Measurements from ENCODE around the gene KPNA1. TPM values are rescaled to one million over a fixed set of nuclear protein-coding genes. Genes with fewer than 3 reads are reported as not detected.

KPNA1 gene
- total and polyA plus RNA-seq, 2 experiments from 2014 or later, result 19.8 to 30.1 TPM

DNA sequence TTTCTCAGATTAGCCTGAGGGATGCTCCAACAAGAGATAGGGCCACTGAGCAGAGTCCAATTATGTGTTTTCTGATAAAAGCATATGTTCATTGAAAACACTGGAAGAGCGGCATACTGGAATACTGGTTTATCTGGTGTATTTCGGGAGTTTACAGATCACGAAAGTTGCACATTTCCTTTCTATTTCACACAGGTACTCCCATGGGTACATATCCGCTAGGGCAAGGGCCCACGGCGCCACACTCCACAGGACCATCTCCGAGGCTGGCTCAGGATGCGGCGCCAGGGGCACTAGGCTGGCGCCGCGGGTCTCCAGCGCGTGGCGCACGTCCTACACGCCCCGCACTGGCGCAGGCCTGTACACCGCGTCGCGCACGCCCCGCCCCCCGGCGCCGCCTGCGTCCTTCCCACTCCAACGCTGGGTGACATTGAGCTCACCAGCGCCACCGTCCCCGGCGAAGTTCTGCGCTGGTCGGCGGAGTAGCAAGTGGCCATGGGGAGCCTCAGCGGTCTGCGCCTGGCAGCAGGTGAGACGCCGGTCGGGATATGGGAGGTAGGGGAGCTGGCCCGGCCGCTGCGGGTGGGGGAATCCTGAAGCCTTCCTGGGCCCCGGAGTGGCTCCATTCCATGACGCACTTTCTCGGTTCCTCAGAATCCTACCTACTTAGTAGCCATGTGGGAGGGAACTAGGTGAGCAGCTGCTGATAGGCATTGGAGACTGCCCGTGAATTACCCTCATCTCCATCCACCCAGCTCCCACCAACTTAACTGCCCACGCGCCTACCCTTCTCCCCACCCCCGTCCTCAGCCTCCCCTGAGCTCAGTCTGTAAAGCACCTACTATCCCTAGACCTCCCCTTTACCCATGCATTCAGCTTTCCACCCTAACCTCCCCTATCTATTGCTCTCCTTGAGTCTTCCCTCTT is 130.7 kb downstream of the KPNA1 start, which contains the start of gene FAM162A:
TSS of gene FAM162A (plus strand) at position 412 of the 927 bp plus-strand sequence. CDS start at position 496, 84 bp downstream.
- DNase-seq (ENCODE audit: low spot score), result peak; percentile 96
- TF ChIP-seq EZH2 (IDR thresholded peaks at IDR 0.05; ENCODE audit: low read depth, unreplicated experiment), result no peak
- TF ChIP-seq, protein P1, sequence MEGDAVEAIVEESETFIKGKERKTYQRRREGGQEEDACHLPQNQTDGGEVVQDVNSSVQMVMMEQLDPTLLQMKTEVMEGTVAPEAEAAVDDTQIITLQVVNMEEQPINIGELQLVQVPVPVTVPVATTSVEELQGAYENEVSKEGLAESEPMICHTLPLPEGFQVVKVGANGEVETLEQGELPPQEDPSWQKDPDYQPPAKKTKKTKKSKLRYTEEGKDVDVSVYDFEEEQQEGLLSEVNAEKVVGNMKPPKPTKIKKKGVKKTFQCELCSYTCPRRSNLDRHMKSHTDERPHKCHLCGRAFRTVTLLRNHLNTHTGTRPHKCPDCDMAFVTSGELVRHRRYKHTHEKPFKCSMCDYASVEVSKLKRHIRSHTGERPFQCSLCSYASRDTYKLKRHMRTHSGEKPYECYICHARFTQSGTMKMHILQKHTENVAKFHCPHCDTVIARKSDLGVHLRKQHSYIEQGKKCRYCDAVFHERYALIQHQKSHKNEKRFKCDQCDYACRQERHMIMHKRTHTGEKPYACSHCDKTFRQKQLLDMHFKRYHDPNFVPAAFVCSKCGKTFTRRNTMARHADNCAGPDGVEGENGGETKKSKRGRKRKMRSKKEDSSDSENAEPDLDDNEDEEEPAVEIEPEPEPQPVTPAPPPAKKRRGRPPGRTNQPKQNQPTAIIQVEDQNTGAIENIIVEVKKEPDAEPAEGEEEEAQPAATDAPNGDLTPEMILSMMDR (conservative IDR thresholded peaks at IDR 0.05; ENCODE audit: low read depth in 2 of 2), result peak; percentile 48 to 77
- TF ChIP-seq CREB1 (CRISPR knock-in tag; IDR thresholded peaks at IDR 0.05; ENCODE audit: low read depth), result peak; percentile 82
- peak; percentile 86 for TF ChIP-seq POLR2AphosphoS5 (IDR thresholded peaks at IDR 0.05; ENCODE audit: low read depth)
- no peaks in the 10 kb centered on the region; the same call in 1 of the 2 replicates for H4K20me1 ChIP-seq (replicated peaks; ENCODE audit: insufficient read depth)
- H3K27me3 ChIP-seq (ENCODE audit: insufficient read depth), result no peaks in the 10 kb centered on the region
- H3K4me2 ChIP-seq, result peak within 1 kb of the TSS; percentile 96
- no peaks in the 10 kb centered on the region for H3K9me3 Mint-ChIP-seq
- H3K27ac ChIP-seq (ENCODE audit: low read depth), result peak within 1 kb of the TSS; percentile 79
- peaks cover 56% of the 10 kb centered on the region for H3K79me2 ChIP-seq (replicated peaks; ENCODE audit: insufficient read depth)
- peak within 1 kb of the TSS; percentile 80 for H3K4me3 ChIP-seq
- H3K27ac Mint-ChIP-seq, result peak within 1 kb of the TSS; percentile 96
- no peaks in the 10 kb centered on the region for H3F3A ChIP-seq (replicated peaks; ENCODE audit: low read depth)
- peak within 1 kb of the TSS; percentile 88 for H2AFZ ChIP-seq
- H3K27me3 Mint-ChIP-seq (ENCODE audit: insufficient read depth, low read depth, poor library complexity), result peaks cover 4% of the 10 kb centered on the region
- peaks cover 13% of the 10 kb centered on the region; the same call in 2 of the 3 replicates for H3K4me1 Mint-ChIP-seq
- peak within 1 kb of the TSS; percentile 98 for H3K4me3 Mint-ChIP-seq
- H3K9me2 ChIP-seq (ENCODE audit: insufficient read depth), result no peaks in the 10 kb centered on the region
- peaks cover 3% of the 10 kb centered on the region; the same call in 1 of the 3 replicates for H3K36me3 Mint-ChIP-seq (ENCODE audit: low read depth)
- peaks cover 21% of the 10 kb centered on the region for H3K4me1 ChIP-seq (ENCODE audit: insufficient read depth)
- H3K36me3 ChIP-seq (ENCODE audit: insufficient read depth), result no peaks in the 10 kb centered on the region
- ATAC-seq, result peak; percentile 90

DNA sequence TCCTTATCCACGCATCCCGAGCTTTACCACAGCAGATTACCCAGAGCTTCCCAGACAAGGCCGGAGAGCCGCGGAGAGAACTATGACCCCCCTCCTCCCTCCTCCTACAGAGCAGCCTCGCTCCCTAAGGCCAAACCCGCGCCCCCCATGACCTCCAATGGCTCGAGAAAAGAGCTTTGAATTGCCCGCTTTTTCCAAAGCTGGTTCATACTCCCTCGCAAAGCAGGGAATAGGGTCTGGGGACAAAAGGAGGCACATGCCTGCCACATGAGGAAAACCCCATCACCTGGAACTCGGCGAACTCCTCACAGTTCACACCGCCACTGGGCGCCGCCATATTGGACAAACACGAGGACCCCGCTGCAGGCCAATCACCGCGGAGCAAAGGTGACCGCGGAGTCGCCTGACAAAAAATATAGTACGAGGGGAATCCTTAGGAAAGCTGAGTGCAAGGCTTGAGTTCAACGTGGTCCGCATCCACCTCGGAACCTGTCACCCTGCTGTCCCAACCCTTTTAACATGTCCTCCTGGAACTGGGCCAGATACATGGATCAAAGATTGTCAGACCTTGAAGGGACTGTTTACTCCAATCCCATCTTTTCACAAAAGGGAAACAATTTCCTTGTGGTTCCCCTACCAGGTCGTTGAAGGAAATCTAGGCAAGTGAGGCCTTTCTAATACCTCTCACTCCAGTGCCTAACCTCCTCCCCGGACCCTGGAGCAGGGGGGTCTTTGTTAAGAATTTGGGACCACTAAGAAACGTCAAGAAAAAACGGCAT is 131.7 kb downstream of the KPNA1 start, which contains the start of gene MIX23:
TSS of gene MIX23 (minus strand) at position 344 of the 779 bp plus-strand sequence. CDS start at position 337, 7 bp downstream.
- Histone ChIP-seq H3K4me3 (peak within 1 kb of the TSS; percentile 80), H3K4me1 (ENCODE audit: insufficient read depth) (peaks cover 21% of the 10 kb centered on the region), H3K4me2 (peak within 1 kb of the TSS; percentile 96), H3K9me2 (ENCODE audit: insufficient read depth) (no peaks in the 10 kb centered on the region), H2AFZ (peak within 1 kb of the TSS; percentile 88), H3K79me2 (replicated peaks; ENCODE audit: insufficient read depth) (peaks cover 63% of the 10 kb centered on the region), H3F3A (replicated peaks; ENCODE audit: low read depth) (no peaks in the 10 kb centered on the region), H3K36me3 (ENCODE audit: insufficient read depth) (no peaks in the 10 kb centered on the region), H3K27me3 (ENCODE audit: insufficient read depth) (no peaks in the 10 kb centered on the region), H3K27ac (ENCODE audit: low read depth) (peak within 1 kb of the TSS; percentile 79), H4K20me1 (replicated peaks; ENCODE audit: insufficient read depth) (peaks cover 4% of the 10 kb centered on the region; the same call in 1 of the 2 replicates)
- H3K27me3 Mint-ChIP-seq (ENCODE audit: insufficient read depth, low read depth, poor library complexity), result peaks cover 4% of the 10 kb centered on the region
- H3K27ac Mint-ChIP-seq, result peak within 1 kb of the TSS; percentile 96
- H3K9me3 Mint-ChIP-seq, result no peaks in the 10 kb centered on the region
- H3K4me3 Mint-ChIP-seq, result peak within 1 kb of the TSS; percentile 98
- H3K4me1 Mint-ChIP-seq, result peaks cover 13% of the 10 kb centered on the region; the same call in 2 of the 3 replicates
- DNase-seq (ENCODE audit: low spot score) (peak; percentile 95), ATAC-seq (peak; percentile 73)
- TF ChIP-seq POLR2AphosphoS5 (IDR thresholded peaks at IDR 0.05; ENCODE audit: low read depth), result peak; percentile 81
- TF ChIP-seq, protein P2, sequence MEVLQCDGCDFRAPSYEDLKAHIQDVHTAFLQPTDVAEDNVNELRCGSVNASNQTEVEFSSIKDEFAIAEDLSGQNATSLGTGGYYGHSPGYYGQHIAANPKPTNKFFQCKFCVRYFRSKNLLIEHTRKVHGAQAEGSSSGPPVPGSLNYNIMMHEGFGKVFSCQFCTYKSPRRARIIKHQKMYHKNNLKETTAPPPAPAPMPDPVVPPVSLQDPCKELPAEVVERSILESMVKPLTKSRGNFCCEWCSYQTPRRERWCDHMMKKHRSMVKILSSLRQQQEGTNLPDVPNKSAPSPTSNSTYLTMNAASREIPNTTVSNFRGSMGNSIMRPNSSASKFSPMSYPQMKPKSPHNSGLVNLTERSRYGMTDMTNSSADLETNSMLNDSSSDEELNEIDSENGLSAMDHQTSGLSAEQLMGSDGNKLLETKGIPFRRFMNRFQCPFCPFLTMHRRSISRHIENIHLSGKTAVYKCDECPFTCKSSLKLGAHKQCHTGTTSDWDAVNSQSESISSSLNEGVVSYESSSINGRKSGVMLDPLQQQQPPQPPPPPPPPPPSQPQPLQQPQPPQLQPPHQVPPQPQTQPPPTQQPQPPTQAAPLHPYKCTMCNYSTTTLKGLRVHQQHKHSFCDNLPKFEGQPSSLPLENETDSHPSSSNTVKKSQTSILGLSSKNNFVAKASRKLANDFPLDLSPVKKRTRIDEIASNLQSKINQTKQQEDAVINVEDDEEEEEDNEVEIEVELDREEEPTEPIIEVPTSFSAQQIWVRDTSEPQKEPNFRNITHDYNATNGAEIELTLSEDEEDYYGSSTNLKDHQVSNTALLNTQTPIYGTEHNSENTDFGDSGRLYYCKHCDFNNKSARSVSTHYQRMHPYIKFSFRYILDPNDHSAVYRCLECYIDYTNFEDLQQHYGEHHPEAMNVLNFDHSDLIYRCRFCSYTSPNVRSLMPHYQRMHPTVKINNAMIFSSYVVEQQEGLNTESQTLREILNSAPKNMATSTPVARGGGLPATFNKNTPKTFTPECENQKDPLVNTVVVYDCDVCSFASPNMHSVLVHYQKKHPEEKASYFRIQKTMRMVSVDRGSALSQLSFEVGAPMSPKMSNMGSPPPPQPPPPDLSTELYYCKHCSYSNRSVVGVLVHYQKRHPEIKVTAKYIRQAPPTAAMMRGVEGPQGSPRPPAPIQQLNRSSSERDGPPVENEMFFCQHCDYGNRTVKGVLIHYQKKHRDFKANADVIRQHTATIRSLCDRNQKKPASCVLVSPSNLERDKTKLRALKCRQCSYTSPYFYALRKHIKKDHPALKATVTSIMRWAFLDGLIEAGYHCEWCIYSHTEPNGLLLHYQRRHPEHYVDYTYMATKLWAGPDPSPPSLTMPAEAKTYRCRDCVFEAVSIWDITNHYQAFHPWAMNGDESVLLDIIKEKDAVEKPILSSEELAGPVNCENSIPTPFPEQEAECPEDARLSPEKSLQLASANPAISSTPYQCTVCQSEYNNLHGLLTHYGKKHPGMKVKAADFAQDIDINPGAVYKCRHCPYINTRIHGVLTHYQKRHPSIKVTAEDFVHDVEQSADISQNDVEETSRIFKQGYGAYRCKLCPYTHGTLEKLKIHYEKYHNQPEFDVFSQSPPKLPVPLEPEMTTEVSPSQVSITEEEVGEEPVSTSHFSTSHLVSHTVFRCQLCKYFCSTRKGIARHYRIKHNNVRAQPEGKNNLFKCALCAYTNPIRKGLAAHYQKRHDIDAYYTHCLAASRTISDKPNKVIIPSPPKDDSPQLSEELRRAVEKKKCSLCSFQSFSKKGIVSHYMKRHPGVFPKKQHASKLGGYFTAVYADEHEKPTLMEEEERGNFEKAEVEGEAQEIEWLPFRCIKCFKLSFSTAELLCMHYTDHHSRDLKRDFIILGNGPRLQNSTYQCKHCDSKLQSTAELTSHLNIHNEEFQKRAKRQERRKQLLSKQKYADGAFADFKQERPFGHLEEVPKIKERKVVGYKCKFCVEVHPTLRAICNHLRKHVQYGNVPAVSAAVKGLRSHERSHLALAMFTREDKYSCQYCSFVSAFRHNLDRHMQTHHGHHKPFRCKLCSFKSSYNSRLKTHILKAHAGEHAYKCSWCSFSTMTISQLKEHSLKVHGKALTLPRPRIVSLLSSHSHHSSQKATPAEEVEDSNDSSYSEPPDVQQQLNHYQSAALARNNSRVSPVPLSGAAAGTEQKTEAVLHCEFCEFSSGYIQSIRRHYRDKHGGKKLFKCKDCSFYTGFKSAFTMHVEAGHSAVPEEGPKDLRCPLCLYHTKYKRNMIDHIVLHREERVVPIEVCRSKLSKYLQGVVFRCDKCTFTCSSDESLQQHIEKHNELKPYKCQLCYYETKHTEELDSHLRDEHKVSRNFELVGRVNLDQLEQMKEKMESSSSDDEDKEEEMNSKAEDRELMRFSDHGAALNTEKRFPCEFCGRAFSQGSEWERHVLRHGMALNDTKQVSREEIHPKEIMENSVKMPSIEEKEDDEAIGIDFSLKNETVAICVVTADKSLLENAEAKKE (CRISPR knock-in tag; IDR thresholded peaks at IDR 0.05), result no peak
- TF ChIP-seq CREB1 (CRISPR knock-in tag; IDR thresholded peaks at IDR 0.05; ENCODE audit: low read depth), result 0 out of 2 replicates have a peak, but pooled peaks have one; percentile 8
- peaks cover 3% of the 10 kb centered on the region; the same call in 1 of the 3 replicates for H3K36me3 Mint-ChIP-seq (ENCODE audit: low read depth)

Data from GM23338 (cell line).